ENCODE data around the gene KIFC3.

DNA sequence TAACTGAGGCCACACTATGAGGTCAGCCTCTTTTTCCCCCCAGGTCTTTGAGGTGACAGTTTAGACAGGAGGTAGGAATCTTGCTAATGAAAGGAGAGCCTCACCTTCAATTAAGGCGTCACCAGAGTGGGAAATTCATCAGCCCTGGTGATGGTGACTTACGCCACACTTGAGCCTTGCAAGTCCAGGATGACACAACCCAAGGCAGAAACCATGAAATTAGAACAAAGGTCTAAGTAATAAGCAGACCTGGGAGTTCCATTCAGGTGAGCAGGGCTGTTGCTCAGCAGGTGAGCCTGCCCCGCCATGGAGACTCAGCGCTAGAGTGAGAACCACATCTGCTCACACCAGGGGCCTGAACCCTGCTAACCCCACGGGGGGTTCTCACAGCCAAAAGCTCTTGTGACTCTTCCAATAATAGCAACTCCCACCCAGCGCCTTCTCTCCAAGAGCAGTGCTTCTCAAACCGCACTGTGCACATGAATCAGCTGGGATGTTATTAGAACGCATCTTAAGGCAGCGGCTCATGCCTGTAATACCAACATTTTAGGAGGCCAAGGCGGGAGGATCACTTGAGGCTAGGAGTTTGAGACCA lies 28.7 kb upstream of the KIFC3 start:
- TF ChIP-seq ZBTB3 (CRISPR knock-in tag; IDR thresholded peaks at IDR 0.05; ENCODE audit: borderline replicate concordance, low read depth) (no peak), RELA (CRISPR knock-in tag; IDR thresholded peaks at IDR 0.05) (no peak), ZNF143 (CRISPR knock-in tag; IDR thresholded peaks at IDR 0.05) (no peak), DPF2 (CRISPR knock-in tag; IDR thresholded peaks at IDR 0.05; ENCODE audit: borderline replicate concordance, low read depth) (no peak)

All from HepG2 (cell line).